ENCODE measurements around the gene INF2.

The INF2 gene

DNA sequence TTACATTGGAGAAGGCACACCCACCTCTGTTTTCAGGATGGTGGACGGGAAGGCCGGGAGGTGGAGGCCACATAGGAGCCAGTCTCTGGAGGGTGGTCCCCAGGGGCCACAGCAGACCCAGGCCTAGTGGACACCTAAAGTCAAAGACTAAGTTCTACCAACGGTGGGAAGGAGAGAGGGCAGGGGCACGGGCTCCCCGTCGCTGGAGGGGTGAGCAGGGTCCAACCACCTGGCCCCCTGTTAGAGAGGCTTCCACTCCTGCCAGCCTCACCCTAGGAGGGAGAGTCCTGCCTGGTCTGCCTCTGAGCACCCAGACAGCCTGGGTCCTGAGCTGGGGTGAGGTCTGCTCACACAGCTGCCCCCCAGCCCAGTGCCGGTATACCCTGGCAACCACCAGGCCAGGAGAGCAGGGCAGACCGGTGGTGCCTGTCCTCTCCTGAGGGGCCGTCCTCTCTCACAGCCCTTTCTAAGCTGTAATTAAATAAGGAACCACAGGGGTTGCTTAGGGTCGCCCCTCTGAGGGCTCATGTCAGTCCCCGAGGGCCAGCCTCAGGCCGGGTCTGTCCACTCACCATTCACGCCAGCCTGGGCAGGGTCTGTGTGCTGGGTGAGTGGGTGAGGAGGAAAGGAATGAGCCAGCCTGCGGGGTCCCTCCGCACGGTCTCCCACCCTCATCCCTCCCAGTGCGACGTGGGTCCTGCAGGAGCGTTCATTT lies 2.3 kb downstream of the INF2 start:
- DNase-seq, result no peak

DNA sequence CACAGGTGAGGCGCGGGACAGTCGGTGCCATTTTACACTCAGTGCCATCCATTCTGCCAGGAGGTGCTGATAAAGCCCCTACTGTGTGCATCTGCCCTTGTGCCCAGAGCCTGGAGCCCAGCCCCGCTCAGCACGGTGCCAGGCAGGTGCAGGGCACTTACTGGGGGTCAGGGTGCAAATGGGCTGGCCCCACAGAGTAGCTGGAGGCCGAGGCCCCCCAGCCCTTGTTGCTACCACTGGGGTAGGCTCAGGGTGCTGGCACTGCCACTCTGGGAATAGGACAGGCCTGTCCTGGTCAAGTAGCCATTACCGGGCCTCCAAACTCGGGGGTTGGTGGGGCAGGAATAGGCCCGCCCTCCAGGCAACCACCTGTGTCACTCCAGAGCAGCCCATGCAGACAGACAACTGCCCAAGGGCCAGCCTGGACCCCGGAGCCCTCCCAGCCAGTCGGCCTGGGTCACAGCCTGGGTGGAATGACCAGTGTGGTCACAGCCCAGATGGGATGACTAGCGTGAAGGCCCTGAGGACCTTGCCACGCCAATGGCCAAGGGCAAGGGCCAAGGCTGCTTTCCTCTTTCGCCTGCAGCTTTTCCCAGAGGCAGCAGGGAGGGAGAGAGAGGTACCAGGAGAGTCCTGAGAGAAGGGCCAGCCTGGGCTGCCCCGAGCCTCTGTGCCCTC lies 3.0 kb downstream of the INF2 start:
- no peak for DNase-seq

DNA sequence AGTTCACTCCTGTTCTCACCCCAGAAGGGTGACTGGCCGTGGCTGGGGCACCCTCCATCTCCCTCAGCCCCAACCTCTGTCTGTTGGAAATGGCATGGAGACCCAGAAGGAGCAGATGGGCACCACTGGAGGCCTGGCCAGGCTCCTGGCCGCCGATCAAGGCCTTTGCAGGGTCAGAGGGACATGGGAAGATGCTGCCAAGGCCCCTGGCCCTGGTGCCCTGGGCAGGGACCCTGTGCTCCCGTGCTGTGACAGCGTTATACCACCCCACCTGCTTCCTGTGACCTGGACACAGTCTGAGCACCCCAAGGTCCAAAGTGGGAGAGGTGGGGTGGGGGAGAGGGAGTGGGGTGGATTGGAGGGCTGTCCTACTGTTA lies 3.5 kb downstream of the INF2 start:
- no peak for DNase-seq

DNA sequence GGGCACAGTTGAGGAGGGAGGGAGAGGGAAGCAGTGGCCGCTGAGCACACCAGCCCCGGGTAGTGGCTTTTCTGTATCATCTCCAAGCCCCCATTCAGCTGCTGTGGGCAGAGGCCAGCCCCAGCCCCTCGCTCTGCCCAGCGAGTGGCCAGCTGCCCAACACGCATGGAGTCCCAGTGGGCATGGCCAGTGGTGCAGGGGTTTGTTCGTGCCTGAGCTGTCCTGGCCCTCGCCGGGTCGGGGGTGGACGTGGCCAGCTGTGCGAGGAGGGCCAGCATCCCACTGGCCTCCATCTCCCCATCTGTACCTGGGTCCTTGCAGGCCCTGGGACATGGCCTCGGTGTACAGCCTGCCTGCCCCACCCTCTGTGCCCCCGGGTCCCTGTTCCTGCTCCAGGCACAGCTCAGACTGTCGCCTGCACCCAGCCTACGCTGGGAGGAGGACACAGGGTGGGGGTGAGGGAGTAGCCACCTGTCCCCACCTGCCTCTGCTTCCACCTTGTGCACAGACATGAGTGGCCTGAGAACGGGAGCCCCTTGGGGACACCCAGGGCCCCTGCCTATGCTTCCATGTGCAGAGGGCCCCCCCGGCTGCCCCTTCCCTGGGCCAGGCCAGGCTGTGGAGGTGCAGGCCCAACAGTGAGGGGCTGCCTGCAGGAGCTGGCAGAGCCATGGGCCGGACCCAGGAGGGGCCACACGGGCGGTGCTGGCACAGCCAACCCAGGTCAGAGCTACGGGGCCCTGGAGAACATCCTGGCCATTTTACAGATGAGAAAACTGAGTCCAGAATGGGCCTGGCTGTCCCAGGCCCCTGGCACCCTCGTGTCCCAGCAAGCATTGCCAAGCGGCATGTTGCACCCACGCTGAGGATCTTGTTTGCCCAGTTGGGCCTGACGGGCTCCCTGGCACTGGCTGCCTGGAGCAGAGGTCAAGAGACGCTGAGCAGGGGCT lies 4.3 kb downstream of the INF2 start:
- DNase-seq, result no peak

DNA sequence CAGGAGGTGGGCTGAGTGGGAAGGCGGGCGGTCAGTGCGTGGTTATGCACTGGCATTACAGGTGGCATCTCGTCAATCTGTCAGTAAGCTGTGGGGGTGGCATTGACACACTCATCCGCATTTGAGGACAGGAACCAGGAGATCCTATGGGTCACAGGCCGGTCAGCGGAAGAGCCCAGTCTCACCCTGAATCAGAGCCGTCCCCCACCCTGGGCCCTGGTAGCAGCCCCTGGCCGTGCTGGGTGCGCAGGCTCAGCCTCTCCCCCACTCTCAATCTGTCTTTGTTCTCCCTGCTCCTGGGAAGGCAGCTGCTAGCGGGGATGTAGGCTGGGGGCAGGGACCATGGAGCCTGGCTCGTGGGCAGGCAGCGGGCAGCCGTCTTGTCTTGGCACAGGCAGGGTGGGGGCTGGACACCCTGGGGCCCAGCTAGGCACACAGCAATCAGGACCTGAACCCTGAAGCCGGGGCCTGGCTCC lies 5.1 kb downstream of the INF2 start:
- no peak for DNase-seq

DNA sequence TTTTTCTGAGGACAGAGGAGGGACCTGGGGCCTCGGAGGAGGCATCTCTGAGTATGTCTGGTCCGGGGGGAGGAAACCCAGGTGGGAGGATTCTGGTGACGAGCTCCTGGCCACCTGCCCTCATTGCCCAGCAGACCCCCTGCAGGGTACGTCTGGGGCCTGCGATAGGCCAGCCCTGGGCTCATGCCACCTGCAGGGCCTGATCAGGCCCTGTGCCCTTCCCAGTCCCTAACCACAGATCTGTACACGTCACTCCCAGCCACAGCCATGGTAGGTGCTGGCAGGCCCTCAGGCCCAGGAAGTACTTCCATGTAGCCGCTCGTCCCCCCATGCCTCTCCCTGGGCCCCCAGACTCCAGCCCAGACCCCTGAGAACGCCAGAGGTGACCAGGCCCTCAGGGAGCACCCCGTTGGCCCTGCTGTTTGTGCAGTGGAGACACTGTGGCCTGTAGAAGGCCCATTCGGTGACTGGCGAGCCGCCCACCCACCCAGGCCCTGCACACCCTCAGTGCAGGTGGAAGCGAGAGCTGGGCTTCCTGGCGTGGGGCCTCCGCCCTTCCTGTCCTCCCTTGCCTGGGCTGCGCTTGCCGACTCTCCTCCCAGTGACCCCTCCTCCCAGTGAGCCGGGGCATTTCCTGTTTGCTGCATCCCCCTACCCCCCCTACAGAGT lies 5.7 kb downstream of the INF2 start:
- no peak for DNase-seq

DNA sequence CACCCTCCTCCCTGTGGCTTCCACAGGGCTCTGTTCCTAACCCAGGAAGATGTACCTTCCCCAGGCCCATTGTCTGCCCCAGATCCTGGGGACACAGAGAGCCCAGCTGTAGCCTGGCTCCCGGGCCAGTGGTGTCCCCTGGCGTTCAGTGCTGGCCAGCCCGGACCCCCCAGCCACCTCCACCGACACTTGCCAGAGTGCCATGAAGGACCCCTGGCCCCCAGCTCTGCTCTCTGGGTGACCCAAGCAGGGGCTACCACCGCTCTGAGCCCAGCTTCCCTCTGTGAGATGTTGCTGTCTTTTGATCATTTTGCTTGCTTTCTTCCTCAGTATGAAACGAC lies 6.2 kb downstream of the INF2 start:
- no peak for DNase-seq

DNA sequence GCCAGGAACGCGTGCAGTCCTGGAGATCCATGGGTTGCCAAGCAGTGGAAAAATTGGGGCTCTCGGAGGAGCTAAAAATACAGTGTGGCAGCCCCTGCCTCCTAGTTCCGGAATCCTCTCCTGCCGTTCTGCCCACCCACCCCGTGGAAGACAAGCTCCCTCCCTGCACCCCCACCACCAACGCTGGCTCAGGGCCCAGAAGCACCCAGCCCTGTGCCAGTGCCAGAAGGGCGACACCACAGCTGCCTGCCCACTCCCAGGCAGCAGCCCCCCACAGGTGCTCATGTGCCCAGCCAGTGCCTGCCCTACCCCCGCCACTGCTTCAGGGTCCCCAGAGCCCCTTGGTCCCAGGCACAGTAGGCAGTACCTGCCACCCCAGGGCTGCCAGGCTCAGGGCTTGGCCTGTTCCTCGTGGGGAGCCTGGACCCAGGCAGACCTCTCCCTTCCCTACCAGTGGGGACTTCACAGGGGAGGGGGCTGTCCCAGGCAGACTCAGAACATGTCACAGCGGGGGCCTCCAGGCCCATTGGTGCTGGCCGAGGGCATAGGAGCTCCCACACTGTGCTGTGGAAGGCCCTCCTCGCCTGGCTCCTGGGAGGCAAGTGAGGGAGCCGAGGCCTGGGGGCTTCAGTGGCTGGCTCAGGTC lies 7.4 kb downstream of the INF2 start:
- DNase-seq, result no peak

DNA sequence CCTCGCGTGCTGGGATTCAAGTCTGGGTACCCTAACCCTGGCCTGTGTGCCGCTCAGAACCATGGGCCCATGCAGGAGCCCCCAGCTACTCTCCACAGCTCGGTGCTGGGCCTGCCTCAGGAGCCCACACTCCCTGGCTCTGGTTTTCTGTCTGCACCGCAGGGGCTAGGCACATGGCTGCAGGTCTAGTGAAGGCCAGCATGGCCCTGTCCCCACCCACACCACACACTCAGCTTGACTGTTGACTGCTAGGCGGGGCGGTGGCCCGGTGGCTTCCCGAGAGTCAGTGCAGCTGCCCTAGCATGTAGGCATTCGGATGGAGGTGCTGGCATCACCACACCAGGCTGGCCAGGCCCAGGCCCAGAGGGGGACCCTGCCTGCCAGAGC lies 7.9 kb downstream of the INF2 start:
- no peak for DNase-seq

DNA sequence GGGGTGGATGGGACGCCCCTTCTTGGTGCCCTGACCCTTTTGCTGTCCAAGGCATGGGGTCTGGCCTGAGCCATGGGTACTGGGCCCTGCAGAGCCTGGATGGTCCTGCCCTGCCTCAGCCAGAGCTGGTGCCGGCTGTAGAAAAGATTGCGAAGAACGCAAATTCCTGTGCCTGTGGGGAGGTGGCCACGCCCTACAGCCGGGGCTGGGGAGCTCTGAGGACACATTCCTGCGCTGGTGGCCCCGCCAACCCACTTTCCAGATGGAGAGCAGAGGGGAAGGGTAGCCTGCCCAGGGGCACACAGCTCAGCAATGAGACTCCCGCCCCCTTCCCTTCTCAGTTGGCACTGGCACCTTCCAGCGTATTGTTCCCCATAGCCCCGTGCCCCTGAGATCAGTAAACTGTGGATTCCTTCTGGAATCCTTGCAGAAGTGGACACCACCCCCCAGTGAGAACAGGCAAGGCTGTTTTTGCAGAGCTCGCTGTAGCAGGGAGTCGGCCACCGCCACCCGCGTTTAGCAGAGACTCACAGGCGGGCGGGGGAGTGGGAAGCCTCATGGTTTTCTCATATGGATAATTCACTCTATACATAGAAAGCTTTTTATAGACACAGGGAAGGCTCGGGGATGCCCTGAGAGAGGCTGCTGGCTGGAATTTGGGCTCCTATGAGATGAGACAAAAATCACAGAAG lies 8.6 kb downstream of the INF2 start:
- no peak for DNase-seq

DNA sequence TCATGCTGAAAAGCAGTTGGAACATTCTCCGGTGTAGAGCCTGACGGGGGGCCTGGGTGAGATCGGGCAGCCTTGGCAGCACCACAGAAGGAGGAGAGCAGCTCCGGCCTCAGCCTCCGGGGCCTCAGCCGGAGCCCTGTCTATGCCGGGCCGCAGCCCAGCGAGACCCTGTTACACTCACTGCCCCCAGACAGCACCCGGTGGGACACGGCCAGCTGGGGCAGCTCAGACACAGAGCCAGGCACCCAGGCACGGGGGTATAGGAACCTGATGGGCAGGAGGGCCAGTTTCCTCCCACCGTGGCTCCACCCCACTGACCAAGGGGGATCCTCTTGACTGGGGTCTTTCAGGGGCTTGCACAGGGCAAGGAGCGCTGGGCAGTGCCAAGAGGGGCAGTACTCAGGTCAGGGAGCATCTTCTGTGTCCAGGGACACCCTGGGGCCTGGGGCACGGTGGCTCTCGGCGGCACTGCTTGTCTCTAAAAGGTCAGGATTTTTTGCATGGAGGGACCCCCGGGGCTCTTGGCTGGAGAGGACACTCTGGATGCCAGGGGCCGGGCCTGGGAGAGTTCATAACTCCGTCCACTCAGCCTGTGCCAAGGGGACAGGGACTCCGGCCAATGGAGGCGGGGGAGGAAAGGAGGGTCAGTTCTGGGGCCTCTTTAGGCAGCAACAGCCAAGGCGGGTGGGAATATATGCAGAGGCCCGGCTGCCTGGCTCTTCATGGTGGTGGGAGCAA lies 9.4 kb downstream of the INF2 start:
- DNase-seq, result no peak

DNA sequence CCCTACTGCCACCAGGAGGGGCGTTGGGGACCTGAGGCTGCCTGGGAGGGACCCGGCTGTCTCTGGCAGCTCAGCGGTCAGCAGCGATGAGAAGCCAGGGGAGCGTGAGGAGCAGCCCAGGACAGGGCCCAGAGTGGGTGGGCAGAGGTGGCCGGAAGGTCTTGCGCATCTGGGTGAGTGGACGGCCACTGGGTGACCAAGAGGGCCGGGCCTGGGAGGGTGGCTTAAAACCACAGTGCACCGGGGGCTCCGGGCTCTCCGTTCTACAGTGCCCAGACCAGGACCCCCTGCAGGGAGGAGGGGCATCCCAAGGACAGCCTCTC lies 10.0 kb downstream of the INF2 start:
- no peak for DNase-seq

DNA sequence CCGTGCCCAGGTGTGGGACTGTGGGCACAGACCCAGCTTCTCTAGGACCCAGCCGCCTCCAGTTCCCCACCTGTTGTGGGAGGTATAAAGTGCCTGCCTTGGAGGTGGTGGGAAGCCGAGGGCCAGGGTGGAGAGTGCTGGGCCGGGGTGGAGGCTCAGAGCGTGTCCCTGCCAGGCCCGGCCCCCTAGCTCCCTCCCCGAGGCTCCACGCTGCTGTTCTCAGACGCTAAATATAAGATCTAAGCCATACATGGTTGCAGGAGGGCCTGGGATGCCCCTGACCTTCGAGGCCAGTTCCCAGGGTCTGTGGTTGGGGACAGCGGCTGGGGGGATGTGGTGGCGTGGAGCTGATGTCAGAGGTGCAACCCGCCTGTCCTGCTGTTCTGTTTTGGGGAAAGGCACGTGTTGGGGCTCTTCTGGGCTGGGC lies 10.8 kb downstream of the INF2 start:
- DNase-seq, result no peak

DNA sequence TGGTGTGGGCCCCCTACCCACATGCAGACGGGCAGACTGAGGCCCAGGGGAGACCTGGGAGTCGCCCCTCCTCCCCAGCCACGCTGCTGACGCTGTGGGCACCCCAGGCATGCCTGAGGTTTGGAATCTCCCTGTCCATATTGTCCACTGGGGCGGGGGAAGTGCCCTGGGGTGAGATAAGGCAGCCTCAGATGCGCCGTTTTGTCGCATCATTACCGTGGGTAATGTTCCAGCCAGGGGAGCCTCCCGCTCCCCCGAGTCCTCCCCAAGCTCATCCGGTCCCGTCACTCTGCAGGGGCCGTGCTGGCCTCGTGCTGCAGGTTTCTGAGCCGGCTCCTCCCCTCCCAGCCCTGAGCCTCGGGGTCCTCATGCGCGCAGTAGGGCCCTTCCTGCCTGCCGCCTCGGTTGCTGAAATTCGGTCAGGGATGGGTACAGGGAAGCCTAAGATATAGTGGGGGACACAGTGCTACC lies 11.4 kb downstream of the INF2 start:
- no peak for DNase-seq

DNA sequence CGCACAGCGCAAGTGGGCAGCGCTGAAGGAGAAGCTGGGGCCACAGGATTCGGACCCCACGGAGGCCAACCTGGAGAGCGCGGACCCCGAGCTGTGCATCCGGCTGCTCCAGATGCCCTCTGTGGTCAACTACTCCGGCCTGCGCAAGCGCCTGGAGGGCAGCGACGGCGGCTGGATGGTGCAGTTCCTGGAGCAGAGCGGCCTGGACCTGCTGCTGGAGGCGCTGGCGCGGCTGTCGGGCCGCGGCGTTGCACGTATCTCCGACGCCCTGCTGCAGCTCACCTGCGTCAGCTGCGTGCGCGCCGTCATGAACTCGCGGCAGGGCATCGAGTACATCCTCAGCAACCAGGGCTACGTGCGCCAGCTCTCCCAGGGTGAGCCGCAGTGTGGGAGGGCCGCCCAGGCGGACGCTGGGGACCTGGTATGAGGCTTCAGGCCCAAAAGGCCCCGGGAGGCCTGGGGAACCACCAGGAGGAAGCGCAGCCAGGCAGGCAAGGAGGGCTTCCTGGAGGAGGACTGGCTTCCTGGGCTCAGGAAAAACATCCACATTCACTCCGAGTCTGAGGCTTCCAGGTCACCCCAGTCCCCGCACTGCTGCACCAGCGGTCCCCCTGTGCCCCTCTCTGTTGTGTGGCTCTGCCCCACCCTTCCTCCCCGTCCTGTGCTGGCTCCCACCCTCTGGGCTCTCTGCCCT lies 12.1 kb downstream of the INF2 start:
- no peak for DNase-seq

DNA sequence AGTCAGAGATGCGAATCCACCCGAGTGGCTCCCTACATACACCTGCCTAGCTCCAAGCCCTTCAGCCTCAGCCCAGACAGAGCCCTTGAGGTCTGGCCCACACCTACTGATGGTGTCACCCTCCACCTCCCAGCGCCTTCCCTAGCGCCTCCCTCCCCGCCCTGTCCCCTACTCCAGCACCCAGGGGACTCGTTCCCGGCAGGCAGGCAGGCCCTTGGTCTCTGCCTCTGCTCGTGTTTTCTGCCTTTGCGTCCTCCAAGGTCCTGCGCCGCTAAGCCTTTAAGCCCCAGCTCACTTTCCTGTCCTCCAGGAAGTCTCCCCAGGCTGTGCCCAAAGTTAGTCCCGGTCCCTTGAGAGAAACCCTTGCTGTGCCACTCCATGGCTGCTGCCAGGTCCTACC lies 12.7 kb downstream of the INF2 start:
- no peak for DNase-seq

DNA sequence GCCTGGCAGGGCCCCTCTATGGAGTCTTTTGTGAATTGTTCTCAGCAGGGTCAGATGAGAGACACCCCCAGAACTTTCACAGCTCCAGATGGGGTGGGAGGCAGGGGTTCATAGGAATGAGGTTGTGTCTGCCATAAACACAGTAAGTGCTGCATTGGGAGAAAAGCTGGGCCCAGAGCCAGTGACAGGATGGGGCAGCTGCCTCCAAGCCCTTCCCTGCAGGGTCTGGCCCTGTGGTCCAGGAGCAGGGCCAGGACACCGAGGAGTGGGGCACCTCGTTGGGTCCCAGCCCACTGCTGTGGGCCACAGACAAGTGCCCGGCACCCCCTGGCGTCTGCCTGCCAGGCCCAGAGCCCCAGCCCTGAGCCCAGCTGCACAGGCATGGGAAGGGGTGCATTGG lies 13.3 kb downstream of the INF2 start:
- no peak for DNase-seq

DNA sequence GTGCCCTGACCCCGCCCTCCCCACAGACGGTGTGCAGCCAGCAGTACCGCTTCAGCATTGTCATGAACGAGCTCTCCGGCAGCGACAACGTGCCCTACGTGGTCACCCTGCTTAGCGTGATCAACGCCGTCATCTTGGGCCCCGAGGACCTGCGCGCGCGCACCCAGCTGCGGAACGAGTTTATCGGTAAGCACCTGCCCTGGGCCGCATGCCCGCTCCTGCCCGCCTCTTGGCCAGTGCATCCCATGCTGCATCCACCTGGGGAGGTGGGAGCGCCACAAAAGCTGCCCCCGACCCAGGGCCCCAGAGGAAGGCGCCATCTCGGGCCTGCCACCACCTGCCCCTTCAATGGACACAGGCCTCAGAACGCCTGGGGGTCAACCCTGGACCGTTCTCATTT lies 13.9 kb downstream of the INF2 start:
- no peak for DNase-seq

DNA sequence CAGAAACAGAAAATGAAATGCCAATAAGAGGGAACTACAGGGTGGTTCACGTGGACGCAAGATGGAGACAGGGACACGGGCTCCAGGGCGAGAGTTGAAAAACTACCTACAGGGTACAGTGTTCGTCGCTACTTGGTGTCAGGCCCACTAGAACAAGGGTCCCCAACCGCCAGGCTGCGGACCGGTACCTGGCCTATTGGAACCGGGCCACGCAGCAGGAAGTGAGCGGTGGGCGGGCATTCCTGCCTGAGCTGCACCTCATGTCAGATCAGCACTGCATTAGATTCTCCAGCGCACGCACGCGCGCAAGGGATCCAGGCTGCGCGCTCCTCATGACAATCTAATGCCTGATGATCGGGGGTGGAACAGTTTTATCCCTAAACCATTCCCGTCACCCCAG lies 14.8 kb downstream of the INF2 start:
- no peak for DNase-seq

DNA sequence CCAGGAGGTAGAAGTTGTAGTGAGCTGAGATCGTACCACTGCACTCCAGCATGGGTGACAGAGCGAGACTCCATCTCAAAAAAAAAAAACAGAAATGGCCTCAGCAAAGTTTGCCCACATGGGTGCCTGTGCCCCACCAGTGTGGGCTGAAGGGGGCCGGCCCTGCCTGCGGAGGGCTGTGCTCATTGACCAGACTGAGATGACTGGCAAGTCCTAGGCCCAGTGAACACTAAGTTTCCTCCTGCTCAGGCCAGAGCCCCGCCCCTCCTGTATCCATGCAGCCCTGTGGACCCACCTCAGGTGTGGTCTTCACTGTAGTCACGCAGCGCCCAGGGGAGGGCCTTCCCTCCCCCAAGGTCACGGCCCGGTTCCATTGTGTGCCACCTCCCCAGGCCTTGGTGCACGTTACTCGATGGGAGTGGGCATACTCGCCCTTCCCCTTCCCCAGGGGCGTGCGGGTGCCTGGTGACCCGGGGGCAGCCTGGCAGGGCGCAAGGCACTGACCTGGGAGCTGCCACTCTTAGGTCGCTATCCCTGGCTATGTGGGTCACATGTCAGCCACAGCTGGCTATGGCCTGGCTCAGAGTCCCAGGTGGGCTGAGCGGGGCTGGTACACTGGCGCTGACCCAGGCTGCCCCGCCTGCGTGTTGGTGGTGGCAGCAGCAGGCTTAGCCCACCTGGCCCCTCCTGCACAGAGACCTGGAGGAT lies 16.1 kb downstream of the INF2 start:
- no peak for DNase-seq

All from NK-92 treated with Interleukin-12 subunit alpha and Interleukin-12 subunit beta, amount 100 ng/mL, for 24 hours (cell line).